WTC11 (cell line): ENCODE data around the gene SLC22A31. TPM values are rescaled to one million over a fixed set of nuclear protein-coding genes. Genes with fewer than 3 reads are reported as not detected.
A peak's percentile ranks its signal among the peaks of the same experiment; 100 is the strongest.
"Not testable (repeated sequence)": the region's sequence is repeated elsewhere in the genome, so short reads cannot be mapped to it uniquely, and the experiment has no call there.

ENCODE experiments used
- ATAC-seq: fragments of 200-7000 bp; cut with Tn5 transposase; 2 replicates; pipeline ENCODE4 v1.10.0; 2021; ENCODE audit warnings: mild to moderate bottlenecking, moderate library complexity
- CTCF ChIA-PET: fragments of 300-600 bp; sonication (Branson Sonifier 250); formaldehyde crosslinking; loops from one replicate; lab custom pipeline; 2021; ENCODE audit warnings: antibody characterized with exemption; lab: Charles Lee
- POLR2A ChIA-PET: fragments of 350-600 bp; sonication (Branson Sonifier 250); formaldehyde crosslinking; loops from one replicate; lab custom pipeline; 2021; ENCODE audit warnings: antibody characterized with exemption; lab: Charles Lee
- DNase-seq: peaks from one replicate; pipeline ENCODE4 v3.0.0; 2021; ENCODE audit warnings: low spot score
- H3K27ac Mint-ChIP-seq: 2 replicates; pipeline ENCODE4 v1.8.0; 2021; ENCODE audit warnings: mixed read lengths
- H3K27me3 Mint-ChIP-seq: 2 replicates; pipeline ENCODE4 v1.8.0; 2021; ENCODE audit warnings: low read depth, mild to moderate bottlenecking, moderate library complexity, mixed read lengths
- H3K36me3 Mint-ChIP-seq: 2 replicates; pipeline ENCODE4 v1.8.0; 2021; ENCODE audit warnings: mixed read lengths
- H3K4me1 Mint-ChIP-seq: 2 replicates; pipeline ENCODE4 v1.8.0; 2022; ENCODE audit warnings: mixed read lengths
- H3K4me3 Mint-ChIP-seq: 2 replicates; pipeline ENCODE4 v1.8.0; 2021; ENCODE audit warnings: mild to moderate bottlenecking, moderate library complexity, mixed read lengths
- H3K9me3 Mint-ChIP-seq: 2 replicates; pipeline ENCODE4 v1.8.0; 2021; ENCODE audit warnings: mixed read lengths
- ARID4B ChIP-seq: sonication (generic); formaldehyde crosslinking; IDR thresholded peaks from 2 replicates; pipeline ENCODE4 v1.8.0; 2023; ENCODE audit warnings: missing genetic modification reagents, mild to moderate bottlenecking, borderline replicate concordance
- CBFB ChIP-seq: sonication (generic); formaldehyde crosslinking; IDR thresholded peaks from 2 replicates; pipeline ENCODE4 v1.8.1; 2022; ENCODE audit warnings: mild to moderate bottlenecking, low read depth, missing genetic modification reagents
- FOXJ3 ChIP-seq: sonication (generic); formaldehyde crosslinking; IDR thresholded peaks from 2 replicates; pipeline ENCODE4 v1.9.0; 2021; ENCODE audit warnings: missing genetic modification reagents, mild to moderate bottlenecking, borderline replicate concordance
- FOXP1 ChIP-seq: sonication (generic); formaldehyde crosslinking; IDR thresholded peaks from 2 replicates; pipeline ENCODE4 v1.8.0; 2022; ENCODE audit warnings: missing genetic modification reagents, mild to moderate bottlenecking, moderate library complexity, borderline replicate concordance
- MYBL2 ChIP-seq: sonication (generic); formaldehyde crosslinking; IDR thresholded peaks from 2 replicates; pipeline ENCODE4 v1.8.1; 2023; ENCODE audit warnings: mild to moderate bottlenecking, moderate library complexity, missing genetic modification reagents
- NFYB ChIP-seq: sonication (generic); formaldehyde crosslinking; conservative IDR thresholded peaks from 2 replicates; pipeline ENCODE4 v1.8.0; 2022; ENCODE audit warnings: low read depth, missing genetic modification reagents
- ZNF219 ChIP-seq: sonication (generic); formaldehyde crosslinking; IDR thresholded peaks from 2 replicates; pipeline ENCODE4 v1.8.0; 2023; ENCODE audit warnings: missing genetic modification reagents, mild to moderate bottlenecking, borderline replicate concordance
- ZNF232 ChIP-seq: sonication (generic); formaldehyde crosslinking; IDR thresholded peaks from 2 replicates; pipeline ENCODE4 v1.8.0; 2022; ENCODE audit warnings: mild to moderate bottlenecking, missing genetic modification reagents
- ZNF423 ChIP-seq: fragments of 250-450 bp; sonication (Bioruptor Pico); IDR thresholded peaks from 2 replicates; pipeline ENCODE4 v2.1.2; 2022; ENCODE audit warnings: mild to moderate bottlenecking, moderate library complexity
- total RNA-seq: library from RNA; stranded (reverse); gene quantifications from 3 replicates; pipeline ENCODE4 v1.2.3, GENCODE V29; 2021
- TF ChIP-seq, protein P1 (sequence below): sonication (generic); formaldehyde crosslinking; IDR thresholded peaks from 2 replicates; pipeline ENCODE4 v1.8.1; 2022; ENCODE audit warnings: low read depth, mild to moderate bottlenecking, moderate library complexity, missing genetic modification reagents, borderline replicate concordance
- TF ChIP-seq, protein P2 (sequence below): sonication (generic); formaldehyde crosslinking; IDR thresholded peaks from 2 replicates; pipeline ENCODE4 v1.8.1; 2022; ENCODE audit warnings: mild to moderate bottlenecking, missing genetic modification reagents, moderate library complexity, borderline replicate concordance
- TF ChIP-seq, protein P3 (sequence below): sonication (generic); formaldehyde crosslinking; IDR thresholded peaks from 2 replicates; pipeline ENCODE4 v1.8.0; 2023; ENCODE audit warnings: missing genetic modification reagents
- TF ChIP-seq, protein P4 (sequence below): sonication (generic); formaldehyde crosslinking; IDR thresholded peaks from 2 replicates; pipeline ENCODE4 v1.8.1; 2023; ENCODE audit warnings: mild to moderate bottlenecking, missing genetic modification reagents, borderline replicate concordance
- TF ChIP-seq, protein P5 (sequence below): sonication (generic); formaldehyde crosslinking; IDR thresholded peaks from 2 replicates; pipeline ENCODE4 v1.8.1; 2022; ENCODE audit warnings: mild to moderate bottlenecking, moderate library complexity, missing genetic modification reagents
- TF ChIP-seq, protein P6 (sequence below): sonication (generic); formaldehyde crosslinking; IDR thresholded peaks from 2 replicates; pipeline ENCODE4 v1.8.1; 2023; ENCODE audit warnings: mild to moderate bottlenecking, missing genetic modification reagents, moderate library complexity

Gene SLC22A31
- total RNA-seq, 1 experiment from 2014 or later, result 12.1 TPM

- TF ChIP-seq ZNF423 (CRISPR knock-in tag) (no peak), MYBL2 (CRISPR knock-in tag) (no peak)
Observed at GRCh38 chr16:89248196-89248982, 48.1 kb upstream of the SLC22A31 start (continued).

GRCh38 chr16:89247734-89248075 is 47.4 kb upstream of the SLC22A31 start:
- ChIA-PET CTCF (interaction anchor here (0.6 to 1.9 kb wide), 8 partner anchors 10 to 327 kb away, joined by 3 to 17 read pairs (median 6); partner anchors contain the start of genes CDH15 and ZNF778), POLR2A (interaction anchor here (0.6 to 1.1 kb wide), 4 partner anchors 17 to 261 kb away, joined by 3 to 5 read pairs (median 4); no protein-coding TSS in a partner anchor)
- H3K4me1 Mint-ChIP-seq, DNase-seq, H3K36me3 Mint-ChIP-seq, H3K27ac Mint-ChIP-seq: not testable (repeated sequence)
- Mint-ChIP-seq H3K4me3 (peak overlapping the region; percentile 78), H3K9me3 (peaks cover 11% of the 10 kb centered on the region), H3K27me3 (peaks cover 39% of the 10 kb centered on the region)
- ATAC-seq, result peak; percentile 50

DNA sequence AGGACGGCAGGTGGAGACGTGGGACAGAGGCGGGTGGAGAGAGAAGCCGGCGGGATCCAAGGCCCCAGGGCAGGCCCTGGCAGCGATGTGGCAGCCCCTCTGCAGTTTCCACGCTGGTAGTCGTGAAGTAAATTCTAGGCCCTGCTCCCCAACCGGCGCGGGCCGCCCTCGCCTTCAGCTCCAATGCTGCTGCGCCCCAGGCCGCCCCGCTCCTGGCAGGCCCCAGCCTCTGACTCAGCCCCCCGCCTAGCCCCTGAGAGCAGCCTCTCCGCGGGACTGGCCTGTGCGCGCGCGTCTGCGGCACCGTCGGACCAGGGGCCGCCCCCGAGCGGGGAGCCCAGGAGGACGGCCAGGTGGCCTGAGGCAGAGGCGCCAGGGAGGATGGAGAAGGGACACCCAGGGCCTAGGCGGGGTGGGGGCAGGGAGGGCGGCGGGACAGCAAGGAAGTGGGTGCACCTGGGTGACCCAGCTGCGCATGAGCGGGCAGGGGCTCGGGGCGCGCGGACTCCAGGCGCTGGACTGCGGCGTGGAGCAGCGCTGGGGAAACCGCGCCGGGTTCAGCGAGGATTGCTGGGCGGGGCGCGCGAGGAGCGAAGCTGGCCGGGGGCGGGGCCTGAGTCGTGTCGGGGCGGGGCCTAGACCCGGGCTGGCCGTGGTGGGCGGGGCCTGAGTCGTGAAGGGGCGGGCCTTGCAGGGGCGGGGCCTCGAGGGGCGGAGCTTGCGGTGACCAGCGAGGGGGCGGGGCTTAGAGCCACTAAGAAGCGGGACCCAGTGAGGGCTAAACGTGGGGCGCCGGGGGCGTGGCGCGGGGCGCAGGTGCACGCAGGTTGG is 46.8 kb upstream of the SLC22A31 start:
- Mint-ChIP-seq H3K4me1 (no peaks in the 10 kb centered on the region), H3K4me3 (peak overlapping the region; percentile 66), H3K27me3 (peaks cover 39% of the 10 kb centered on the region), H3K27ac (no peak overlapping the region), H3K9me3 (peaks cover 11% of the 10 kb centered on the region), H3K36me3 (peaks cover 8% of the 10 kb centered on the region)
- peak; percentile 92 for DNase-seq
- ATAC-seq, result peak; percentile 90
- ChIA-PET POLR2A (interaction anchor here (0.6 to 1.1 kb wide), 5 partner anchors 18 to 327 kb away, joined by 3 to 5 read pairs (median 3); no protein-coding TSS in a partner anchor), CTCF (interaction anchor here (0.6 to 1.9 kb wide), 9 partner anchors 10 to 328 kb away, joined by 3 to 17 read pairs (median 5); partner anchors contain the start of genes CDH15 and ZNF778)
- no peak for TF ChIP-seq ZNF232 (CRISPR knock-in tag)
- TF ChIP-seq, protein P1, sequence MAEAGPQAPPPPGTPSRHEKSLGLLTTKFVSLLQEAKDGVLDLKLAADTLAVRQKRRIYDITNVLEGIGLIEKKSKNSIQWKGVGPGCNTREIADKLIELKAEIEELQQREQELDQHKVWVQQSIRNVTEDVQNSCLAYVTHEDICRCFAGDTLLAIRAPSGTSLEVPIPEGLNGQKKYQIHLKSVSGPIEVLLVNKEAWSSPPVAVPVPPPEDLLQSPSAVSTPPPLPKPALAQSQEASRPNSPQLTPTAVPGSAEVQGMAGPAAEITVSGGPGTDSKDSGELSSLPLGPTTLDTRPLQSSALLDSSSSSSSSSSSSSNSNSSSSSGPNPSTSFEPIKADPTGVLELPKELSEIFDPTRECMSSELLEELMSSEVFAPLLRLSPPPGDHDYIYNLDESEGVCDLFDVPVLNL (CRISPR knock-in tag), result no peak
- TF ChIP-seq, protein P2, sequence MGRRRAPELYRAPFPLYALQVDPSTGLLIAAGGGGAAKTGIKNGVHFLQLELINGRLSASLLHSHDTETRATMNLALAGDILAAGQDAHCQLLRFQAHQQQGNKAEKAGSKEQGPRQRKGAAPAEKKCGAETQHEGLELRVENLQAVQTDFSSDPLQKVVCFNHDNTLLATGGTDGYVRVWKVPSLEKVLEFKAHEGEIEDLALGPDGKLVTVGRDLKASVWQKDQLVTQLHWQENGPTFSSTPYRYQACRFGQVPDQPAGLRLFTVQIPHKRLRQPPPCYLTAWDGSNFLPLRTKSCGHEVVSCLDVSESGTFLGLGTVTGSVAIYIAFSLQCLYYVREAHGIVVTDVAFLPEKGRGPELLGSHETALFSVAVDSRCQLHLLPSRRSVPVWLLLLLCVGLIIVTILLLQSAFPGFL, result no peak
- TF ChIP-seq FOXJ3 (CRISPR knock-in tag), result no peak
- TF ChIP-seq ZNF219 (CRISPR knock-in tag), result no peak
- TF ChIP-seq NFYB, result no peak
- TF ChIP-seq, protein P3, sequence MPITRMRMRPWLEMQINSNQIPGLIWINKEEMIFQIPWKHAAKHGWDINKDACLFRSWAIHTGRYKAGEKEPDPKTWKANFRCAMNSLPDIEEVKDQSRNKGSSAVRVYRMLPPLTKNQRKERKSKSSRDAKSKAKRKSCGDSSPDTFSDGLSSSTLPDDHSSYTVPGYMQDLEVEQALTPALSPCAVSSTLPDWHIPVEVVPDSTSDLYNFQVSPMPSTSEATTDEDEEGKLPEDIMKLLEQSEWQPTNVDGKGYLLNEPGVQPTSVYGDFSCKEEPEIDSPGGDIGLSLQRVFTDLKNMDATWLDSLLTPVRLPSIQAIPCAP (CRISPR knock-in tag), result no peak
- TF ChIP-seq ARID4B (CRISPR knock-in tag), result peak; percentile 20; the same call in 1 of the 2 replicates
- TF ChIP-seq, protein P4, sequence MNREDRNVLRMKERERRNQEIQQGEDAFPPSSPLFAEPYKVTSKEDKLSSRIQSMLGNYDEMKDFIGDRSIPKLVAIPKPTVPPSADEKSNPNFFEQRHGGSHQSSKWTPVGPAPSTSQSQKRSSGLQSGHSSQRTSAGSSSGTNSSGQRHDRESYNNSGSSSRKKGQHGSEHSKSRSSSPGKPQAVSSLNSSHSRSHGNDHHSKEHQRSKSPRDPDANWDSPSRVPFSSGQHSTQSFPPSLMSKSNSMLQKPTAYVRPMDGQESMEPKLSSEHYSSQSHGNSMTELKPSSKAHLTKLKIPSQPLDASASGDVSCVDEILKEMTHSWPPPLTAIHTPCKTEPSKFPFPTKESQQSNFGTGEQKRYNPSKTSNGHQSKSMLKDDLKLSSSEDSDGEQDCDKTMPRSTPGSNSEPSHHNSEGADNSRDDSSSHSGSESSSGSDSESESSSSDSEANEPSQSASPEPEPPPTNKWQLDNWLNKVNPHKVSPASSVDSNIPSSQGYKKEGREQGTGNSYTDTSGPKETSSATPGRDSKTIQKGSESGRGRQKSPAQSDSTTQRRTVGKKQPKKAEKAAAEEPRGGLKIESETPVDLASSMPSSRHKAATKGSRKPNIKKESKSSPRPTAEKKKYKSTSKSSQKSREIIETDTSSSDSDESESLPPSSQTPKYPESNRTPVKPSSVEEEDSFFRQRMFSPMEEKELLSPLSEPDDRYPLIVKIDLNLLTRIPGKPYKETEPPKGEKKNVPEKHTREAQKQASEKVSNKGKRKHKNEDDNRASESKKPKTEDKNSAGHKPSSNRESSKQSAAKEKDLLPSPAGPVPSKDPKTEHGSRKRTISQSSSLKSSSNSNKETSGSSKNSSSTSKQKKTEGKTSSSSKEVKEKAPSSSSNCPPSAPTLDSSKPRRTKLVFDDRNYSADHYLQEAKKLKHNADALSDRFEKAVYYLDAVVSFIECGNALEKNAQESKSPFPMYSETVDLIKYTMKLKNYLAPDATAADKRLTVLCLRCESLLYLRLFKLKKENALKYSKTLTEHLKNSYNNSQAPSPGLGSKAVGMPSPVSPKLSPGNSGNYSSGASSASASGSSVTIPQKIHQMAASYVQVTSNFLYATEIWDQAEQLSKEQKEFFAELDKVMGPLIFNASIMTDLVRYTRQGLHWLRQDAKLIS (CRISPR knock-in tag), result no peak
- TF ChIP-seq, protein P5, sequence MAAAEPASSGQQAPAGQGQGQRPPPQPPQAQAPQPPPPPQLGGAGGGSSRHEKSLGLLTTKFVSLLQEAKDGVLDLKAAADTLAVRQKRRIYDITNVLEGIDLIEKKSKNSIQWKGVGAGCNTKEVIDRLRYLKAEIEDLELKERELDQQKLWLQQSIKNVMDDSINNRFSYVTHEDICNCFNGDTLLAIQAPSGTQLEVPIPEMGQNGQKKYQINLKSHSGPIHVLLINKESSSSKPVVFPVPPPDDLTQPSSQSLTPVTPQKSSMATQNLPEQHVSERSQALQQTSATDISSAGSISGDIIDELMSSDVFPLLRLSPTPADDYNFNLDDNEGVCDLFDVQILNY (CRISPR knock-in tag), result no peak
- TF ChIP-seq, protein P6, sequence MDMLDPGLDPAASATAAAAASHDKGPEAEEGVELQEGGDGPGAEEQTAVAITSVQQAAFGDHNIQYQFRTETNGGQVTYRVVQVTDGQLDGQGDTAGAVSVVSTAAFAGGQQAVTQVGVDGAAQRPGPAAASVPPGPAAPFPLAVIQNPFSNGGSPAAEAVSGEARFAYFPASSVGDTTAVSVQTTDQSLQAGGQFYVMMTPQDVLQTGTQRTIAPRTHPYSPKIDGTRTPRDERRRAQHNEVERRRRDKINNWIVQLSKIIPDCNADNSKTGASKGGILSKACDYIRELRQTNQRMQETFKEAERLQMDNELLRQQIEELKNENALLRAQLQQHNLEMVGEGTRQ (CRISPR knock-in tag), result 0 out of 2 replicates have a peak, but pooled peaks have one; percentile 10
- no peak for TF ChIP-seq CBFB (CRISPR knock-in tag)
- peak; percentile 48; the same call in 1 of the 2 replicates for TF ChIP-seq FOXP1 (CRISPR knock-in tag)
